Measurements from ENCODE around the gene DNAJC22. TPM values are rescaled to one million over a fixed set of nuclear protein-coding genes. Genes with fewer than 3 reads are reported as not detected.

The DNAJC22 gene
- total RNA-seq, 2 donors from 2014 or later, result 29.0 to 34.2 TPM

DNA sequence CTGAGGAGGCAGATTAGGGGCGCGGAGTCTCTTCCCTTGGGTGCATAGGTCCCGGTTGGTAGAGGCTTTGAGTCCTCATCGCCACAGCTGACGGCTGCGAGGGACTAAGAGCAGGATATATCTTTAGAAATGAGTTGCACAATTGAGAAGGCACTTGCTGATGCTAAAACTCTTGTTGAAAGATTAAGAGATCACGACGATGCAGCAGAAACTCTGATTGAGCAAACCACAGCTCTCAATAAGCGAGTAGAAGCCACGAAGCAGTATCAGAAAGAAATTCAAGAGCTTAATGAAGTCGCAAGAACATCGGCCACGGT, 42.7 kb downstream of the DNAJC22 start:
- H3K9ac ChIP-seq (ENCODE audit: low read depth in 2 of 2, low read length in 2 of 2), result no peak overlapping the region
- H3K27me3 ChIP-seq, result no peaks in the 10 kb centered on the region
- H3K36me3 ChIP-seq, result no peaks in the 10 kb centered on the region
- H3K4me3 ChIP-seq, result no peak overlapping the region
- no peaks in the 10 kb centered on the region for H3K4me1 ChIP-seq
- no peaks in the 10 kb centered on the region for H3K9me3 ChIP-seq
- TF ChIP-seq, protein P1, sequence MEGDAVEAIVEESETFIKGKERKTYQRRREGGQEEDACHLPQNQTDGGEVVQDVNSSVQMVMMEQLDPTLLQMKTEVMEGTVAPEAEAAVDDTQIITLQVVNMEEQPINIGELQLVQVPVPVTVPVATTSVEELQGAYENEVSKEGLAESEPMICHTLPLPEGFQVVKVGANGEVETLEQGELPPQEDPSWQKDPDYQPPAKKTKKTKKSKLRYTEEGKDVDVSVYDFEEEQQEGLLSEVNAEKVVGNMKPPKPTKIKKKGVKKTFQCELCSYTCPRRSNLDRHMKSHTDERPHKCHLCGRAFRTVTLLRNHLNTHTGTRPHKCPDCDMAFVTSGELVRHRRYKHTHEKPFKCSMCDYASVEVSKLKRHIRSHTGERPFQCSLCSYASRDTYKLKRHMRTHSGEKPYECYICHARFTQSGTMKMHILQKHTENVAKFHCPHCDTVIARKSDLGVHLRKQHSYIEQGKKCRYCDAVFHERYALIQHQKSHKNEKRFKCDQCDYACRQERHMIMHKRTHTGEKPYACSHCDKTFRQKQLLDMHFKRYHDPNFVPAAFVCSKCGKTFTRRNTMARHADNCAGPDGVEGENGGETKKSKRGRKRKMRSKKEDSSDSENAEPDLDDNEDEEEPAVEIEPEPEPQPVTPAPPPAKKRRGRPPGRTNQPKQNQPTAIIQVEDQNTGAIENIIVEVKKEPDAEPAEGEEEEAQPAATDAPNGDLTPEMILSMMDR (IDR thresholded peaks at IDR 0.05), result no peak
- DNase-seq, result no peak
- no peak overlapping the region for H3K27ac ChIP-seq
- intact Hi-C loops (cut with DNase I), result no loop called here

DNA sequence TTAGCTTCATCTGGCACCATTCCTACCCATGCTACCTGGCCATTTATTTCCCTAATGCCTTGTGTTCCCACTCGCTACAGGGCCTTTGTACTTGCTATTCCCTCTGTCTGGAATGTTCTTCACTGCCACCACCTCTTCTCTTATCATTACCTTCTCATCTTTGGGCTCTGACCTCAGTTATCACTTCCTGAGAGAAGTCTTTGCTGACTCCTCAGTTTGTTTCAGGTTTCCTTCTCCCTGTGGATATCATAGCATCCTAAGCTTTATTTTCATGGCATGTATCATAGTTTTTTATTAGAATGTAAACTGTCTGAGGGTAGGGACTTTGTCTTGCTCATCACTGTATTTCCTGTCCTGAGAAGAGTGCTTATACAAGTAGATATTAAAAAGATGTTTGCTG, 50.3 kb downstream of the DNAJC22 start:
- intact Hi-C loops (cut with DNase I), result no loop called here
- DNase-seq, result no peak
- Histone ChIP-seq H3K9me3 (no peaks in the 10 kb centered on the region), H3K4me3 (no peak overlapping the region), H3K27me3 (no peaks in the 10 kb centered on the region), H3K36me3 (no peaks in the 10 kb centered on the region), H3K27ac (no peak overlapping the region), H3K9ac (ENCODE audit: low read depth in 2 of 2, low read length in 2 of 2) (no peak overlapping the region), H3K4me1 (no peaks in the 10 kb centered on the region)
- TF ChIP-seq, protein P1 (IDR thresholded peaks at IDR 0.05), result no peak

DNA sequence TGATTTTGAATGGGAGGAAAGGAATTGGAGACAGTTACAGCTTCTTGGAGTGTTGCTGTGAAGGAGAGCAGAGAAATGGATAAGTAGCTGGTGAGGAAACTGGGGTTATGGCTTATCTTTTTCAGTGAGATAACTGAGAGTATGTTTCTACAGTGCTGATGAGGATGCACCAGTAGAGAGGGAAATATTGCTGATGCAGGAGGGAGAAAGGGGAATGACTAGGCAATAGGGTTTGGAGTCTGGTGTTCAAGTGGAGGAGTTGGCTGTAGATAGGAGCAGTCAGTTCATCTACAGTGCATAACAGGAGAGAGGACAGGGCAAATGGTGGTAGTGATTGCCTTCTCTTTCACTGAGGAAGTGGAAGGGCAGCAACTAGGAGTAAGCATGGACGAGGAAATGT, 53.6 kb downstream of the DNAJC22 start:
- Histone ChIP-seq H3K4me1 (no peaks in the 10 kb centered on the region), H3K4me3 (no peak overlapping the region), H3K9ac (ENCODE audit: low read depth in 2 of 2, low read length in 2 of 2) (no peak overlapping the region), H3K36me3 (no peaks in the 10 kb centered on the region), H3K27me3 (no peaks in the 10 kb centered on the region), H3K27ac (no peak overlapping the region), H3K9me3 (no peaks in the 10 kb centered on the region)
- TF ChIP-seq, protein P1 (IDR thresholded peaks at IDR 0.05), result no peak
- intact Hi-C loops (cut with DNase I), result no loop called here
- DNase-seq, result no peak

Other genes with a start within 250 kb of the DNAJC22 start
- gene LMBR1L, start 236.0 kb upstream of the DNAJC22 start, total RNA-seq, result 10 to 100 TPM; 36.9 to 38.2 TPM
- 1,000 to 10,000 TPM in 1 of 2 donors, 100 to 1,000 TPM in 1; 445 to 1,717 TPM for gene TUBA1B, start 215.5 kb upstream of the DNAJC22 start, total RNA-seq
- gene TUBA1A, start 157.8 kb upstream of the DNAJC22 start, total RNA-seq, result 10 to 100 TPM; 16.9 to 70.3 TPM
- gene TUBA1C, start 81.8 kb upstream of the DNAJC22 start, total RNA-seq, result 100 to 1,000 TPM; 183 to 368 TPM
- 10 to 100 TPM in 1 of 2 donors, 1 to 10 TPM in 1; 3.9 to 21.9 TPM for gene PRPH, start 51.7 kb upstream of the DNAJC22 start, total RNA-seq
- gene TROAP, start 23.6 kb upstream of the DNAJC22 start, total RNA-seq, result 10 to 100 TPM; 11.8 to 51.8 TPM
- not detected for gene C1QL4, start 9.7 kb upstream of the DNAJC22 start, total RNA-seq
- 10 to 100 TPM; 17.2 to 21.9 TPM for gene SPATS2, start 20.6 kb downstream of the DNAJC22 start, total RNA-seq
- gene KCNH3, start 192.1 kb downstream of the DNAJC22 start, total RNA-seq, result under 1 TPM; 0.05 to 0.13 TPM
- 10 to 100 TPM; 53.8 to 78.7 TPM for gene MCRS1, start 221.3 kb downstream of the DNAJC22 start, total RNA-seq

All from colonic mucosa (tissue), 4 donors.